HepG2 (cell line): ENCODE data around the gene RARG. TPM values are rescaled to one million over a fixed set of nuclear protein-coding genes. Genes with fewer than 3 reads are reported as not detected.

ENCODE experiments used
- ATAC-seq: fragments of 200-7000 bp; cut with Tn5 transposase; 3 replicates; pipeline ENCODE4 v1.9.1; 2020; ENCODE audit warnings: mild to moderate bottlenecking, moderate library complexity
- BruUV-seq: library from RNA; stranded (reverse); fragments of 400-500 nt; replicated peaks from 2 replicates; lab custom pipeline; 2021; lab: Mats Ljungman, UMichigan
- CTCF ChIA-PET: fragments of 300-600 bp; formaldehyde crosslinking; extraction: SDS; loops from one replicate; lab custom pipeline; 2021; ENCODE audit warnings: low total read pairs, inconsistent platforms, low intra/inter-chr PET ratio; lab: Yijun Ruan, JAX
- POLR2A ChIA-PET: fragments of 350-600 bp; sonication (Branson Sonifier 250); formaldehyde crosslinking; loops from one replicate; lab custom pipeline; 2020; ENCODE audit warnings: antibody characterized with exemption, inconsistent platforms; lab: Yijun Ruan, JAX
- DNase-seq: peaks from one replicate; pipeline ENCODE4 v3.0.0-alpha.2; 2015; ENCODE audit warnings: low spot score
- FAIRE-seq: peaks from 3 replicates; lab custom pipeline; 2011; peaks lifted over from hg19 to GRCh38; lab: Jason Lieb, UNC
- H2AFZ ChIP-seq: one replicate; pipeline ENCODE4 v1.6.1; 2011; ENCODE audit warnings: low read length, inconsistent platforms
- H3K27ac ChIP-seq: fragments of 300-600 bp; 3 replicates; pipeline ENCODE4 v1.8.0; 2011; ENCODE audit warnings: mixed run types, mild to moderate bottlenecking, mixed read lengths, low read length, inconsistent platforms; ENCODE audit not compliant: insufficient read depth; ENCODE audit errors: extremely low read length
- H3K27me3 ChIP-seq, 2 experiments: fragments of 200-600 bp in 1 of 2; 2 replicates in 1 of 2; 3 replicates in 1 of 2; pipeline versions ENCODE4 v1.6.0 to v1.8.0; 2011; ENCODE audit warnings: low read length in 2 of 2, mild to moderate bottlenecking in 2 of 2, moderate library complexity in 2 of 2, inconsistent platforms in 1 of 2; ENCODE audit not compliant: insufficient read depth in 2 of 2, control insufficient read depth in 1 of 2
- H3K36me3 ChIP-seq, 2 experiments: fragments of 200-600 bp in 1 of 2; replicated peaks in 1 of 2; 2 replicates in 1 of 2; 3 replicates in 1 of 2; pipeline versions ENCODE4 v1.5.1 to v1.8.0; 2011; ENCODE audit warnings: low read length in 2 of 2, inconsistent platforms in 1 of 2; ENCODE audit not compliant: insufficient read depth in 2 of 2, control insufficient read depth in 1 of 2
- H3K4me1 ChIP-seq: 2 replicates; pipeline ENCODE4 v1.5.1; 2012; ENCODE audit warnings: low read length, inconsistent platforms; ENCODE audit not compliant: insufficient read depth
- H3K4me2 ChIP-seq: 2 replicates; pipeline ENCODE4 v1.6.0; 2011; ENCODE audit warnings: low read depth, low read length, inconsistent platforms
- H3K4me3 ChIP-seq, 3 experiments: fragments of 200-600 bp in 1 of 3; sonication (generic), shearing (Covaris generic) in 1 of 3; replicated peaks in 1 of 3; 2 replicates each; pipeline ENCODE4 v1.5.1; 2011 to 2016; ENCODE audit warnings: low read length in 3 of 3, inconsistent platforms in 2 of 3, low read depth in 2 of 3, mild to moderate bottlenecking in 2 of 3, control low read depth in 1 of 3, mixed read lengths in 1 of 3; ENCODE audit not compliant: insufficient read depth in 1 of 3
- H3K79me2 ChIP-seq: one replicate; pipeline ENCODE4 v1.6.1; 2011; ENCODE audit warnings: low read length, inconsistent platforms; ENCODE audit not compliant: insufficient read depth
- H3K9ac ChIP-seq: 2 replicates; pipeline ENCODE4 v1.6.0; 2011; ENCODE audit warnings: mild to moderate bottlenecking, low read depth, low read length, inconsistent platforms; ENCODE audit not compliant: insufficient read depth
- H3K9me3 ChIP-seq: 2 replicates; pipeline ENCODE4 v1.5.1; 2012; ENCODE audit warnings: mild to moderate bottlenecking, low read length
- H4K20me1 ChIP-seq: 2 replicates; pipeline ENCODE4 v1.6.0; 2011; ENCODE audit warnings: inconsistent platforms, mild to moderate bottlenecking, low read length, moderate library complexity; ENCODE audit not compliant: insufficient read depth
- BCLAF1 ChIP-seq: fragments of 450-650 bp; IDR thresholded peaks from 2 replicates; pipeline ENCODE4 v1.6.1; 2017; ENCODE audit warnings: mild to moderate bottlenecking
- MED13 ChIP-seq: sonication (generic); formaldehyde crosslinking; IDR thresholded peaks from 2 replicates; pipeline ENCODE4 v1.5.0; 2020; ENCODE audit warnings: missing genetic modification reagents
- MTERF4 ChIP-seq: sonication (generic); formaldehyde crosslinking; IDR thresholded peaks from 2 replicates; pipeline ENCODE4 v1.8.0; 2023; ENCODE audit warnings: mild to moderate bottlenecking, missing genetic modification reagents
- PATZ1 ChIP-seq: sonication (generic); formaldehyde crosslinking; IDR thresholded peaks from 2 replicates; pipeline ENCODE4 v1.4.0; 2020; ENCODE audit warnings: missing genetic modification reagents
- TOPORS ChIP-seq: sonication (generic); formaldehyde crosslinking; IDR thresholded peaks from 2 replicates; pipeline ENCODE4 v1.8.0; 2023; ENCODE audit warnings: mild to moderate bottlenecking, missing genetic modification reagents
- ZNF512B ChIP-seq: sonication (generic); formaldehyde crosslinking; IDR thresholded peaks from 2 replicates; pipeline ENCODE4 v1.5.1; 2020; ENCODE audit warnings: missing genetic modification reagents, mild to moderate bottlenecking, borderline replicate concordance
- ZNF709 ChIP-seq: sonication (generic); formaldehyde crosslinking; IDR thresholded peaks from 2 replicates; pipeline ENCODE4 v1.5.0; 2020; ENCODE audit warnings: mild to moderate bottlenecking, missing genetic modification reagents
- WGBS: methylation state at CpG from one replicate; pipeline ENCODE4 v1.1.6; 2017; ENCODE audit warnings: low lambda C conversion rate; 5-methylcytosine and 5-hydroxymethylcytosine counted together
- in situ Hi-C: cut with HindIII; loops from 2 replicates; pipeline ENCODE4 v1.10.0; 2017; ENCODE audit warnings: low pct_unique_long_range_greater_than_20kb; ENCODE audit not compliant: extremely low pct_ligation_motif_present
- intact Hi-C: fragments of 100-400 bp; cut with micrococcal nuclease; formaldehyde crosslinking; loops from one replicate; pipeline ENCODE4 v1.10.0; 2022; ENCODE audit not compliant: unreplicated experiment
- polyA plus RNA-seq, 8 experiments: library from polyadenylated mRNA; depleted of rRNA in 3 of 8; stranded (reverse) in 7 of 8; unstranded in 1 of 8; fragments of >200 nt; fragmentation: Illumina TruSeq in 4 of 8; extraction: Trizol in 4 of 8; gene quantifications; 2 replicates each; pipeline versions ENCODE4 v1.2.1 to v1.2.3, GENCODE V29; 2011 to 2016; ENCODE audit warnings: low read depth in 4 of 8, missing spikeins in 1 of 8, mixed read lengths in 1 of 8; ENCODE audit not compliant: insufficient read depth in 1 of 8
- total RNA-seq, 5 experiments: library from RNA; depleted of rRNA; stranded (reverse); fragments of >200 nt; fragmentation: Illumina TruSeq; extraction: Trizol; gene quantifications; 2 replicates each; pipeline ENCODE4 v1.2.3, GENCODE V29; 2016; ENCODE audit warnings: low read depth in 1 of 5

The RARG gene
- total and polyA plus RNA-seq, 2 of the 13 experiments (the other 11 are each of a cell fraction or from before 2014, with no cell fraction given) = 0.77 to 1.5 TPM

- Histone ChIP-seq H2AFZ (no peak overlapping the region), H3K27me3 (no peaks in the 10 kb centered on the region), H4K20me1 (no peaks in the 10 kb centered on the region), H3K4me2 (no peak overlapping the region), H3K4me1 (peaks cover 41% of the 10 kb centered on the region), H3K36me3 (no peaks in the 10 kb centered on the region), H3K4me3 (no peak overlapping the region), H3K9ac (no peak overlapping the region), H3K79me2 (no peaks in the 10 kb centered on the region), H3K9me3 (no peaks in the 10 kb centered on the region), H3K27ac (no peak overlapping the region)
- WGBS = 79% methylated on average over 13 of the region's 14 CpGs
- CTCF ChIA-PET = no interaction called here
- DNase-seq (no peak), ATAC-seq (no peak), FAIRE-seq (no peak)
- TF ChIP-seq PATZ1 (CRISPR knock-in tag) (0 out of 2 replicates have a peak, but pooled peaks have one; percentile 16), TOPORS (no peak)
- intact Hi-C loops (no loop called here), in situ Hi-C loops (no loop called here)
- POLR2A ChIA-PET = interaction anchor here (1.1 to 2.6 kb wide), 2 partner anchors 9 to 16 kb away, joined by 3 to 15 read pairs; partner anchors contain the start of genes CSAD and ZNF740
- no TSS peak for BruUV-seq
These were observed 60.9 kb downstream of the RARG start for GRCh38 chr12:53170876-53171724.

GRCh38 chr12:53170215-53170614, 61.8 kb downstream of the RARG start:
- no TSS peak for BruUV-seq
- H4K20me1 ChIP-seq = no peaks in the 10 kb centered on the region
- CTCF ChIA-PET = no interaction called here
- ATAC-seq (no peak), DNase-seq (no peak), FAIRE-seq (no peak)
- 93% methylated on average over 8 of the region's 8 CpGs for WGBS
- H3K27ac ChIP-seq = no peak overlapping the region
- H3K9me3 ChIP-seq = no peaks in the 10 kb centered on the region
- H3K36me3 ChIP-seq = no peaks in the 10 kb centered on the region
- POLR2A ChIA-PET = interaction anchor here (2.6 kb wide), 1 partner anchor 10 kb away, joined by 15 read pairs; the partner anchor contains the start of genes CSAD and ZNF740
- H3K9ac ChIP-seq = no peak overlapping the region
- no peak overlapping the region for H3K4me3 ChIP-seq
- peaks cover 32% of the 10 kb centered on the region for H3K4me1 ChIP-seq
- H2AFZ ChIP-seq = no peak overlapping the region
- H3K79me2 ChIP-seq = no peaks in the 10 kb centered on the region
- no peak overlapping the region for H3K4me2 ChIP-seq
- no peaks in the 10 kb centered on the region for H3K27me3 ChIP-seq
- intact Hi-C loops = no loop called here
- in situ Hi-C loops = no loop called here
- TF ChIP-seq MED13 (CRISPR knock-in tag) (no peak), ZNF709 (no peak), ZNF512B (CRISPR knock-in tag) (no peak), MTERF4 (no peak), BCLAF1 (no peak)
